Measurements from ENCODE around the gene TEX12.

DNA sequence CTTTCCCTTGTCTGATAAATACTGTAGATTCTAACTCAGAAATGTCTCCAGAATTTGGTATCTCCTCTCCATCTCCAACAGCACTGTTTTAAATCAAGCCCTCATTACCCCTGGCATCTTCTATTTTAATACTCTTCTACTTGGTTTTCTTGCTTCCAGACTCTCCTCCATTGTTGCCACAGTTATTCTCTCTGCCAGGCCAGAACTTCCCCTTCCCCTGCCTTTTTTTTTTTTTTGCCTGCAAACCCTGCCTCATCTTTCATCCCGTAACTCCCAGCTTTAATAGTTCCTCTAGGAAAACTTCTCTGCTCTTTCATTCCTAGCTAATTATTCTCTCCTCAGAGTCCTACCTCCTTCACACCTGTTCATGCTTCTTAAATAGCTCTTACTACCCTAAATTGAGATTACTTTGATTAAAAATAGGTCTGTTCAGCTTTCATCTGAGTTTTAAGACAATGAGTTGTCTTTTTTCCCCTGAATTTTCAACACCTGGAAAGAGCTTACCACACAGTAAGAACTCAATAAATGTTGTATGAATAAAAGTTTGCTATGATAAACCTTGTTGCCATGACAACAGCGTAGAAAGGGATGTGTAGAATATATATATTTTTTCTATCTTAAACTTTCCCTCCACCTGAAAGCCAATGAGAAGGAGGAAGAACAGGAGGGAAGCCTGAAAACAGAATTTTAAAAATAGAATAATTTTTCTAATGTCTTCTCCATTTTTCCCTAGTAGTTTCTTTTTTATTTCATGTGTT, 6.9 kb upstream of the TEX12 start:
- TF ChIP-seq, protein P1, sequence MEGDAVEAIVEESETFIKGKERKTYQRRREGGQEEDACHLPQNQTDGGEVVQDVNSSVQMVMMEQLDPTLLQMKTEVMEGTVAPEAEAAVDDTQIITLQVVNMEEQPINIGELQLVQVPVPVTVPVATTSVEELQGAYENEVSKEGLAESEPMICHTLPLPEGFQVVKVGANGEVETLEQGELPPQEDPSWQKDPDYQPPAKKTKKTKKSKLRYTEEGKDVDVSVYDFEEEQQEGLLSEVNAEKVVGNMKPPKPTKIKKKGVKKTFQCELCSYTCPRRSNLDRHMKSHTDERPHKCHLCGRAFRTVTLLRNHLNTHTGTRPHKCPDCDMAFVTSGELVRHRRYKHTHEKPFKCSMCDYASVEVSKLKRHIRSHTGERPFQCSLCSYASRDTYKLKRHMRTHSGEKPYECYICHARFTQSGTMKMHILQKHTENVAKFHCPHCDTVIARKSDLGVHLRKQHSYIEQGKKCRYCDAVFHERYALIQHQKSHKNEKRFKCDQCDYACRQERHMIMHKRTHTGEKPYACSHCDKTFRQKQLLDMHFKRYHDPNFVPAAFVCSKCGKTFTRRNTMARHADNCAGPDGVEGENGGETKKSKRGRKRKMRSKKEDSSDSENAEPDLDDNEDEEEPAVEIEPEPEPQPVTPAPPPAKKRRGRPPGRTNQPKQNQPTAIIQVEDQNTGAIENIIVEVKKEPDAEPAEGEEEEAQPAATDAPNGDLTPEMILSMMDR (IDR thresholded peaks at IDR 0.05; ENCODE audit: poor library complexity, severe bottlenecking): no peak
- TF ChIP-seq SMC3 (conservative IDR thresholded peaks at IDR 0.05; ENCODE audit: poor library complexity): no peak
- no peak for TF ChIP-seq RAD21 (conservative IDR thresholded peaks at IDR 0.05)
- no peak for TF ChIP-seq POLR2AphosphoS5 (IDR thresholded peaks at IDR 0.05)
- TF ChIP-seq EZH2 (IDR thresholded peaks at IDR 0.05; ENCODE audit: borderline replicate concordance, insufficient read depth, low read length, poor library complexity, severe bottlenecking): no peak
- TF ChIP-seq, protein P2, sequence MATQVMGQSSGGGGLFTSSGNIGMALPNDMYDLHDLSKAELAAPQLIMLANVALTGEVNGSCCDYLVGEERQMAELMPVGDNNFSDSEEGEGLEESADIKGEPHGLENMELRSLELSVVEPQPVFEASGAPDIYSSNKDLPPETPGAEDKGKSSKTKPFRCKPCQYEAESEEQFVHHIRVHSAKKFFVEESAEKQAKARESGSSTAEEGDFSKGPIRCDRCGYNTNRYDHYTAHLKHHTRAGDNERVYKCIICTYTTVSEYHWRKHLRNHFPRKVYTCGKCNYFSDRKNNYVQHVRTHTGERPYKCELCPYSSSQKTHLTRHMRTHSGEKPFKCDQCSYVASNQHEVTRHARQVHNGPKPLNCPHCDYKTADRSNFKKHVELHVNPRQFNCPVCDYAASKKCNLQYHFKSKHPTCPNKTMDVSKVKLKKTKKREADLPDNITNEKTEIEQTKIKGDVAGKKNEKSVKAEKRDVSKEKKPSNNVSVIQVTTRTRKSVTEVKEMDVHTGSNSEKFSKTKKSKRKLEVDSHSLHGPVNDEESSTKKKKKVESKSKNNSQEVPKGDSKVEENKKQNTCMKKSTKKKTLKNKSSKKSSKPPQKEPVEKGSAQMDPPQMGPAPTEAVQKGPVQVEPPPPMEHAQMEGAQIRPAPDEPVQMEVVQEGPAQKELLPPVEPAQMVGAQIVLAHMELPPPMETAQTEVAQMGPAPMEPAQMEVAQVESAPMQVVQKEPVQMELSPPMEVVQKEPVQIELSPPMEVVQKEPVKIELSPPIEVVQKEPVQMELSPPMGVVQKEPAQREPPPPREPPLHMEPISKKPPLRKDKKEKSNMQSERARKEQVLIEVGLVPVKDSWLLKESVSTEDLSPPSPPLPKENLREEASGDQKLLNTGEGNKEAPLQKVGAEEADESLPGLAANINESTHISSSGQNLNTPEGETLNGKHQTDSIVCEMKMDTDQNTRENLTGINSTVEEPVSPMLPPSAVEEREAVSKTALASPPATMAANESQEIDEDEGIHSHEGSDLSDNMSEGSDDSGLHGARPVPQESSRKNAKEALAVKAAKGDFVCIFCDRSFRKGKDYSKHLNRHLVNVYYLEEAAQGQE (IDR thresholded peaks at IDR 0.05; ENCODE audit: borderline replicate concordance): no peak
- no peak for TF ChIP-seq EP300 (conservative IDR thresholded peaks at IDR 0.05; ENCODE audit: poor library complexity, severe bottlenecking)
- TF ChIP-seq TAF1 (IDR thresholded peaks at IDR 0.05; ENCODE audit: low read depth): no peak
- TF ChIP-seq MXI1 (conservative IDR thresholded peaks at IDR 0.05; ENCODE audit: poor library complexity, severe bottlenecking): no peak
